GM19397 (cell line): ENCODE results near the gene TMED9.

Source experiments
- ATAC-seq: cut with Tn5 transposase; IDR thresholded peaks from one replicate; pipeline ENCODE4 v1.9.1; 2021; ENCODE audit warnings: mild to moderate bottlenecking, moderate library complexity; ENCODE audit not compliant: unreplicated experiment

TMED9 gene

GRCh38 chr5:177576169-177576568 is 15.8 kb upstream of the TMED9 start:
- ATAC-seq = no peak

DNA sequence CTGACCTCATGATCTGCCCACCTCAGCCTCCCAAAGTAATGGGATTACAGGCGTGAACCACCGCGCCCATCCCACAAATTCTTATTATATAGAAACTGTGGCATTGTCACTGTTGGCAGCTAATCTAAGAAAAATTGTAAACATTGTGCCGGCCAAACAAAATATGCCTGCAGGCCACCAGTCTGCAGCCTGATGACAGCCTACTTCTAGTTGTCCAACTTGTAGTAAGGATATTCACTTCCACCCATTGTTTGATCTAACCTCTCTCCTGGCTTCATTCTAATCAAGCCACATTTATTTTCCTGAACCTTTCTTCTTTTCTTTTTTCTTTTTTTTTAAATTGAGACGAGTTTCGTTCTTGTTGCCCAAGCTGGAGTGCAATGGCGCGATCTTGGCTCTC is 13.7 kb upstream of the TMED9 start:
- no peak for ATAC-seq

GRCh38 chr5:177588413-177588909 is 3.5 kb upstream of the TMED9 start:
- ATAC-seq = no peak

- ATAC-seq = no peak
These were observed 1.6 kb upstream of the TMED9 start for GRCh38 chr5:177590406-177590805.

GRCh38 chr5:177591690-177592009 is 353 bp upstream of the TMED9 start:
- ATAC-seq = no peak

- no peak for ATAC-seq
These were observed 902 bp downstream of the TMED9 start for GRCh38 chr5:177592905-177593304.

GRCh38 chr5:177593511-177593910 is 1.5 kb downstream of the TMED9 start:
- no peak for ATAC-seq

- ATAC-seq = no peak
These were observed 2.1 kb downstream of the TMED9 start for GRCh38 chr5:177594071-177594470.

DNA sequence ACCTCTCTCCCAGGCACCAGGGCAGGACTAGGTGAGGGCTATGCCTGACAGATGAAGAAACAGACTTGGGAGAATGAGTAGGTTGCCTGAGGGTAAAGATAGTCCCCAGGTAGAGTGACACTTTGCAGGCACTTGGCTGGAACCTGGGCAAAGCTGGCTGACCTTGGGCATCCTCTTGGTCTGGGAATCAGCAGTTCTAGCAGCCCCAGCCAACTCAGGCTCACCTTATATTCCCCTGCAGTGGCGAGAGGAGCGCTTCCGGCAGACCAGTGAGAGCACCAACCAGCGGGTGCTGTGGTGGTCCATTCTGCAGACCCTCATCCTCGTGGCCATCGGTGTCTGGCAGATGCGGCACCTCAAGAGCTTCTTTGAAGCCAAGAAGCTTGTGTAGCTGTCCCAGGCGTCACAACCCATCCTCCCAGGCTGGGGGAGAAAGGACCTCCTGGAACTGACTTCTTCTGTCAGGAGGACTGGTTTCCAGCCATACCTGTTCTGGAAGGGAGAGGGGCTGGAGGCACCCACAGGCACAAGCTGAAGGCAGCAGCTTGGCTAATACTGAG is 3.1 kb downstream of the TMED9 start:
- ATAC-seq = no peak

GRCh38 chr5:177595991-177596774 is 4.2 kb downstream of the TMED9 start:
- ATAC-seq = no peak

DNA sequence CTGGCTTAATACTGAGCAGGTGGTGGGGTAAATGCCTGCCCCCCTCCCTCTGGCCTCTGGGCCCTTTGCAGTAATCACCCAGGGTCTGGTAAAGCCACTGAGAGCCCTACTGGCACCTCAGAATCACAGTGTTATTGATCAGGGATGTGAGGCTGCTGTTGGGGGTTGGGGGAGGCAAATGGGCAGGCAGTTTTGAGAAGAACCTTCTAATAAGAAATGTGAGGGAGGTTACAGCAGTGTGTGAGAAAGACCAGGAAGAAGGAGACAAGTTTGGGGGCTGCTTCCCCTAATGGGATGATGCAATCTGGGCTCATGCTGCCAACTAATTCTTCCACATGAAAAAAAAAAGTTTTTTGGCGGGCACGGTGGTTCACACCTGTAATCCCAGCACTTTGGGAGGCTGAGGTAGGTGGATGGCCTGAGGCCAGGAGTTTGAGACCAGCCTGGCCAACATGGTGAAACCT is 4.8 kb downstream of the TMED9 start:
- ATAC-seq = no peak

DNA sequence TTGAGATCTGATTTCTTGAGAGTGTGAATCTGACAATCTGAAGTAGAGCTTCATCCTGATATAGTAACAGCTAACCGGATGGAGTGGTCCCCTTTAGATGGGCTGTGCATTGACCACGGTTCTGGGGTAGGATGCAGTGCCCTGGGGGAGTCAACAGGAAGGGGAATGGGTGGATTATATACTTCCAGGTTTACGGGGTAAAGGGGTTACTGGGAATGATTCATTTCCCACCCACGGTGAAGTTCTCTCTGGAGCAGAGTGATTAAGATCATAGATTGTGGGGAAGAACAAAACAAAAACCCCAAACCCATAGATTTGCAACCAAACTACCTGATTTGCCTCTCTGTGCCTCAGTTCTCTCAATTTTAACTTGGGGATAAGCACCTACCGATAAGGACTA is 6.5 kb downstream of the TMED9 start:
- ATAC-seq = no peak

GRCh38 chr5:177599731-177600507 is 7.9 kb downstream of the TMED9 start, which contains the start of gene B4GALT7:
TSS of gene B4GALT7 (plus strand) at chr5:177600132. CDS start at chr5:177600211, 79 bp downstream.
- ATAC-seq = peak; percentile 91

GRCh38 chr5:177600508-177601018 is 8.6 kb downstream of the TMED9 start:
- no peak for ATAC-seq

DNA sequence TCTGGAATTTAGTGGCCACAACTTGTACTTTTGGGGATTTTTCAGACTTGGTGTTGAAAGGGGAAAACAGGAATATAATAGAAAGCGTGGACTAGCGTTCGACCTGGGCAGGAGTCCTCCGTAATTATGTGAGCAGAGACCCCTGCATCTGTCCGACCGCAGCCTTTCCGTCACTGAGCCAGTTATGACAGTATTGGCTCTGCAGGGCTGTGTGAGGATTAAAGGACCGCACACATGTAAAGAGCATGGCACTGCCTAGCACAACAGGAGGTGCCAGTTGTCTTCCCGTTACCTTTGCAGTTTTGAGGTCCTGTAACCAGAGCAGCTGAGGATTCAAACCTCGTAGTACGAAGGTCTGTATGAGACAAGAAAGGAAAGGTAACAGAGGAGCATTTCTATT is 9.1 kb downstream of the TMED9 start:
- no peak for ATAC-seq

DNA sequence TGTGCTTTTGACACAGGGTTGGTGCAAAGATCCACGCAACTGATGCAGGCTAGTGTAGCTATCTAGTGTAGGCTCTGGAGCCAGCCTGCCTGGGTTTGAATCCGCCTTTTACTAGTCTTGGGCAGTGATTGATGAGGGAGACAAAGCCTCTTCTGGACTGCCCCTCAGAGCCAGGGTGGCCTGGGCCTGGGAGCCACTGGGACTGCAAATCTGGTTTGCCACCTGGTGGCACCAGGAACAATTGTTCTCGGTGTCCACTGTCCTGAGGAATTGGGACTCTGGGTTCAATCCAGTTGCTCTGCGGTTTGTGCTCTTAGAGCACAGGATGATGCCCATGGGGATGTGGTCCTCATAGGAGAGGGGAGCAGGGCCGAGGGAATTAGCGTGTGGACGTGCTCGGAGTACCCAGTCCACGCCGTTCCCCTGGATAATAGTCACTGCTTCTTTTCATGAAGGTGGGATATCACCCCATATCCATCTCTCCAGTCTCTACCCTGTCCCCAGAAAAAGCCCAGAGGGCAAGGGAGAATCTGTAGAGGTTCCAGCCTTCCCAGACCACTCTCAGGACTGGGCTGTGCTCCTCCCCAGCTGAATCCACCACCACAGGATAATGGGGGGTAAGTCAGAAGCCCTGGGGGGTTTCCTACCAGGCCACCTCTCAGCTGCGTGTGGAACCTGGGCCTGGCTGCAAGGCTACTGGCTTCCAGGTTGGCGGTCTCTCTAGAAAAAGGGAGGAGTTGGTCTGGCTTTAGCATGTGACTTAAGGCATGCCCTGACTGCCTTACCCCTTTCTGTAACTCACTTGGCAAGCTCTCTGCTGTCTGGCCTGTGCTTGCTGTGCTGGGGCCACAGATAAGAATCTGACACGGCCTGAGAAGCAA is 9.8 kb downstream of the TMED9 start:
- ATAC-seq = no peak

DNA sequence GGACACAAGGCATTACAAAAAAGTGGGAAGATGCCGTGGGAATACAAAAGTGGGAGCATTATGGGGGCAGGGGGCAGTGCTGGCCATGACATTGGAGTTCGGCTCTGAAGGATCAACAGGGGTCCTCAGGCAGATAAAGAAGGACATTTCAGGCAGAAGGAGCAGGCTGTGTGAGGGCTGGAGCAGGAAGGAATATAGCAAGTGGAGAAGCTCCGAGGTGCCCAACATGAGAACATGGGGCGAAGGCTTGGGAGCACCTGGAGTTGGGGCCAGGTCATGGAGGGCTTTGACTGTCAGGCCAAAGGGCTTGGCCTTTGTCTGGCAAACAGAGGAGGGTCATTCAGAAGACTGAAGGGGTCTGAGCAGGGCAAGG is 10.4 kb downstream of the TMED9 start:
- ATAC-seq = no peak

- ATAC-seq = no peak
These were observed 11.6 kb downstream of the TMED9 start for GRCh38 chr5:177603631-177604030.

DNA sequence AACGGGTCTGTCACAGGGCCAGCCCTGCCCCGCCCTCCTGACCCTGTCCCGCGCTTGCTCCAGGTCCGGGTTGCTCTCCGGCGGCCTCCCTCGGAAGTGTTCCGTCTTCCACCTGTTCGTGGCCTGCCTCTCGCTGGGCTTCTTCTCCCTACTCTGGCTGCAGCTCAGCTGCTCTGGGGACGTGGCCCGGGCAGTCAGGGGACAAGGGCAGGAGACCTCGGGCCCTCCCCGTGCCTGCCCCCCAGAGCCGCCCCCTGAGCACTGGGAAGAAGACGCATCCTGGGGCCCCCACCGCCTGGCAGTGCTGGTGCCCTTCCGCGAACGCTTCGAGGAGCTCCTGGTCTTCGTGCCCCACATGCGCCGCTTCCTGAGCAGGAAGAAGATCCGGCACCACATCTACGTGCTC is 12.1 kb downstream of the TMED9 start:
- ATAC-seq = no peak

DNA sequence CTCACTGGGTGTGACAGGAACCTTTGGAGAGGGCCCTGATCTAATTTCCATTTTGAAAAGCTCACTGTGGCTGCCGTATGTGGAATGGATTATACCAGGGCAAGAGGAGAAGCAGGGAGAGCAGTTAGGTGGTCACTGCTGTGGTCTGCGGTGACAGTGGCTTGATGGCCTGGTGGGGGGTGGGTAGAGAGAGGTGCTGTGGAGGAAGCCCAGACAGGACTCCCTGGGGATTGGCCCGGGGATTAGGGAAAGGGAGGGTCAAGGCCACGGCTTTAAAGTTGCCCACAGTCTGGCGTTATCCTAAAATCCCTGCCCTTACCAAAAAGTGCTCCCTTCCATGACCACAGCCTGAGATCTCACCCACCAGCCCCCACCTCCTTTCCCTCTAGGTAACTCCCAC is 12.7 kb downstream of the TMED9 start:
- no peak for ATAC-seq

- no peak for ATAC-seq
These were observed 13.1 kb downstream of the TMED9 start for GRCh38 chr5:177605078-177605477.
